H9 (cell line): ENCODE data around the gene PFDN4. TPM values are rescaled to one million over a fixed set of nuclear protein-coding genes. Genes with fewer than 3 reads are reported as not detected.

Experiments used
- DNase-seq: peaks from one replicate; pipeline ENCODE4 v3.0.0-alpha.2; 2017
- H2AFZ ChIP-seq: one replicate; pipeline ENCODE4 v1.6.1; 2013; ENCODE audit warnings: mild to moderate bottlenecking, low read length, control low read depth, moderate library complexity
- H2AK5ac ChIP-seq: 2 replicates; pipeline ENCODE4 v1.6.1; 2013; ENCODE audit warnings: low read length, control low read depth, mixed read lengths; ENCODE audit not compliant: insufficient read length
- H2BK120ac ChIP-seq: one replicate; pipeline ENCODE4 v1.6.1; 2013; ENCODE audit warnings: low read depth, mild to moderate bottlenecking, low read length, control low read depth, inconsistent platforms; ENCODE audit not compliant: poor library complexity, severe bottlenecking
- H2BK12ac ChIP-seq: 2 replicates; pipeline ENCODE4 v1.6.1; 2013; ENCODE audit warnings: low read length, control low read depth, mixed read lengths, low read depth; ENCODE audit not compliant: insufficient read length
- H2BK15ac ChIP-seq: 2 replicates; pipeline ENCODE4 v1.6.1; 2013; ENCODE audit warnings: low read depth, low read length, control low read depth
- H2BK20ac ChIP-seq: one replicate; pipeline ENCODE4 v1.6.1; 2013; ENCODE audit warnings: low read depth, mild to moderate bottlenecking, low read length, control low read depth, inconsistent platforms; ENCODE audit not compliant: poor library complexity, severe bottlenecking
- H2BK5ac ChIP-seq: 2 replicates; pipeline ENCODE4 v1.6.1; 2013; ENCODE audit warnings: low read length, control low read depth, mixed read lengths; ENCODE audit not compliant: insufficient read length
- H3K14ac ChIP-seq: 2 replicates; pipeline ENCODE4 v1.6.1; 2013; ENCODE audit warnings: low read length, control low read depth; ENCODE audit not compliant: insufficient read depth
- H3K18ac ChIP-seq: 2 replicates; pipeline ENCODE4 v1.6.1; 2013; ENCODE audit warnings: low read depth, mild to moderate bottlenecking, mixed read lengths, low read length, control low read depth; ENCODE audit not compliant: insufficient read length
- H3K23ac ChIP-seq: 2 replicates; pipeline ENCODE4 v1.6.1; 2013; ENCODE audit warnings: low read length, control low read depth, mixed read lengths, low read depth; ENCODE audit not compliant: insufficient read length
- H3K23me2 ChIP-seq: 2 replicates; pipeline ENCODE4 v1.6.1; 2013; ENCODE audit warnings: low read depth, mild to moderate bottlenecking, mixed read lengths, low read length, control low read depth; ENCODE audit not compliant: insufficient read length, poor library complexity, severe bottlenecking
- H3K27ac ChIP-seq: 2 replicates; pipeline ENCODE4 v1.5.1; 2013; ENCODE audit warnings: low read length, control low read depth, mixed read lengths, low read depth; ENCODE audit not compliant: insufficient read length
- H3K27me3 ChIP-seq: 2 replicates; pipeline ENCODE4 v1.6.1; 2013; ENCODE audit warnings: low read length, control low read depth, inconsistent platforms; ENCODE audit not compliant: insufficient read depth
- H3K4ac ChIP-seq: 2 replicates; pipeline ENCODE4 v1.6.1; 2013; ENCODE audit warnings: low read depth, mild to moderate bottlenecking, control low read depth, inconsistent platforms, low read length, moderate library complexity
- H3K4me1 ChIP-seq: 2 replicates; pipeline ENCODE4 v1.6.1; 2013; ENCODE audit warnings: low read length, control low read depth, inconsistent platforms; ENCODE audit not compliant: insufficient read depth
- H3K4me2 ChIP-seq: 2 replicates; pipeline ENCODE4 v1.6.1; 2013; ENCODE audit warnings: low read length, control low read depth, mixed read lengths; ENCODE audit not compliant: insufficient read length, insufficient read depth
- H3K56ac ChIP-seq: 2 replicates; pipeline ENCODE4 v1.6.1; 2013; ENCODE audit warnings: low read depth, mild to moderate bottlenecking, mixed read lengths, low read length, control low read depth; ENCODE audit not compliant: insufficient read length
- H3K79me1 ChIP-seq: 2 replicates; pipeline ENCODE4 v1.6.1; 2013; ENCODE audit warnings: low read depth, mild to moderate bottlenecking, moderate library complexity, low read length, control low read depth, inconsistent platforms; ENCODE audit not compliant: insufficient read depth, poor library complexity, severe bottlenecking
- H3K79me2 ChIP-seq: 2 replicates; pipeline ENCODE4 v1.6.1; 2013; ENCODE audit warnings: low read length, control low read depth, inconsistent platforms; ENCODE audit not compliant: insufficient read depth
- H3K9ac ChIP-seq: 2 replicates; pipeline ENCODE4 v1.6.1; 2013; ENCODE audit warnings: low read length, control low read depth, mixed read lengths; ENCODE audit not compliant: insufficient read length; ENCODE audit errors: extremely low read depth
- H3K9me3 ChIP-seq: one replicate; pipeline ENCODE4 v1.6.1; 2013; ENCODE audit warnings: low read depth, low read length, inconsistent platforms; ENCODE audit not compliant: control insufficient read depth
- H3T11ph ChIP-seq: one replicate; pipeline ENCODE4 v1.6.1; 2013; ENCODE audit warnings: mild to moderate bottlenecking, low read length, control low read depth, inconsistent platforms
- H4K20me1 ChIP-seq: one replicate; pipeline ENCODE4 v1.6.1; 2013; ENCODE audit not compliant: control insufficient read depth, insufficient read length, insufficient read depth
- H4K5ac ChIP-seq: 2 replicates; pipeline ENCODE4 v1.6.1; 2013; ENCODE audit warnings: low read depth, mild to moderate bottlenecking, mixed read lengths, low read length, control low read depth; ENCODE audit not compliant: insufficient read length
- H4K8ac ChIP-seq: replicated peaks from 2 replicates; pipeline ENCODE4 v1.6.1; 2013; ENCODE audit warnings: low read length, control low read depth, mixed read lengths, low read depth; ENCODE audit not compliant: insufficient read length
- H4K91ac ChIP-seq: 2 replicates; pipeline ENCODE4 v1.6.1; 2013; ENCODE audit warnings: low read depth, mild to moderate bottlenecking, moderate library complexity, mixed read lengths, low read length, control low read depth; ENCODE audit not compliant: insufficient read length
- H3K27ac Mint-ChIP-seq, 3 experiments: 2 replicates in 2 of 3; 3 replicates in 1 of 3; pipeline ENCODE4 v1.8.0; 2020 to 2021; ENCODE audit warnings: mixed read lengths in 3 of 3, mild to moderate bottlenecking in 1 of 3, moderate library complexity in 1 of 3
- H3K27me3 Mint-ChIP-seq: 2 replicates; pipeline ENCODE4 v1.8.0; 2021; ENCODE audit warnings: low read depth, mild to moderate bottlenecking, moderate library complexity, mixed read lengths
- H3K36me3 Mint-ChIP-seq, 3 experiments: 2 replicates in 2 of 3; 3 replicates in 1 of 3; pipeline ENCODE4 v1.8.0; 2020 to 2021; ENCODE audit warnings: low read depth in 3 of 3, mixed read lengths in 3 of 3; ENCODE audit not compliant: insufficient read depth in 1 of 3
- H3K4me1 Mint-ChIP-seq, 2 experiments: 2 replicates each; pipeline ENCODE4 v1.8.0; 2020; ENCODE audit warnings: mixed read lengths in 2 of 2
- H3K4me3 Mint-ChIP-seq, 2 experiments: 2 replicates in 1 of 2; 3 replicates in 1 of 2; pipeline ENCODE4 v1.8.0; 2020 to 2021; ENCODE audit warnings: mild to moderate bottlenecking in 2 of 2, mixed read lengths in 2 of 2, moderate library complexity in 1 of 2
- H3K9me3 Mint-ChIP-seq, 2 experiments: 2 replicates in 1 of 2; 3 replicates in 1 of 2; pipeline ENCODE4 v1.8.0; 2020; ENCODE audit warnings: mild to moderate bottlenecking in 2 of 2, mixed read lengths in 2 of 2, moderate library complexity in 1 of 2
- WGBS: extraction: QIAGEN DNeasy Blood & Tissue Kit; methylation state at CpG from one replicate; pipeline ENCODE4 v1.1.7; 2013; ENCODE audit warnings: missing lambda C conversion rate, low lambda C conversion rate, mixed read lengths; ENCODE audit not compliant: insufficient read length; ENCODE audit errors: extremely low coverage; 5-methylcytosine and 5-hydroxymethylcytosine counted together
- total RNA-seq: library from RNA; stranded (reverse); gene quantifications from 2 replicates; pipeline ENCODE4 v1.2.1, GENCODE V29; 2021
- TF ChIP-seq, protein P1 (sequence below): fragments of 200-600 bp; sonication (generic); conservative IDR thresholded peaks from 3 replicates; pipeline ENCODE4 v1.8.0; 2021; ENCODE audit warnings: antibody characterized with exemption, mild to moderate bottlenecking

The PFDN4 gene
- total RNA-seq, 1 experiment from 2014 or later = 73.6 TPM

DNA sequence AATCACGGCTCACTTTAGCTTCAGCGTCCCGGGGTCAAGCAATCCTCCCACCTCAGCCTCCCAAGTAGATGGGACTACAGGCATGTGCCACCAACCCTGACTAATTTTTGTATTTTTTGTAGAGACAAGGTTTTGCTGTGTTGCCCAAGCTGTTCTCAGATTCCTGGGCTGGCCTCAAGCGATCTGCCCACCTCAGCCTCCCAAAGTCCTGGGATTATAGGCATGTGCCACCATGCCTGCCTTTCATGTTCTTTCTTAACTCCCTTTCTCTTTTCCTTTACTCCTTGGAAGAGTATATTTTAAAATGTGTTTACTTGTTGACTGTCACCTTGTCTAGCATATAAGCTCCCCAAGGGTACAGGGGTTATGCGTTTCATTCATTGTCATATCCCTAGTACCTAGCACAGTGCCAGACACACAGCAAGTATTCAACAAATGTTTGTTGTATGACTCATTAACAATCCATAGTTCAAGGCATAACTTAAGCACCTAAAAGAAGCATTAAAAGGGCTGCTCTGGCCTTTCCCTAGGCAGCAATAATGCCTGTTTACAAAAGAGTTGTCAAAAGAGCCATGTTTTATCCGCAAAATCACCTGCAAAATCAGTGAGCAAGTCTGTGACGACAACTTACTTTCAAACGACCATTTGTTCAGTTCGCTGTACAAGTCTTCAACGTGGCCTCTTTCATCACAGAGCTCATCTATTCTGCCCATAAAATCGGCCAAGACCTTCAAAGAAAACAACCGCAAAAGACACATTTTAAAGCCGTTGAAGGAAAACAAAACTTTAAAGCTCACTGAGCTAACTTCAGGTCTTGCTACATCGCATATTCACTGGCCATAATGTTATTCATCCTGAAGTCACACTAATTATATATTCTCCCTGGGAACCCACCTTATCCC, 38.7 kb upstream of the PFDN4 start:
- H3K27me3 Mint-ChIP-seq = peaks cover 69% of the 10 kb centered on the region
- Histone ChIP-seq H3K4ac (no peak overlapping the region), H3K9ac (no peak overlapping the region), H4K91ac (no peak overlapping the region), H3K18ac (no peak overlapping the region), H2AFZ (no peak overlapping the region), H3K4me1 (no peaks in the 10 kb centered on the region), H3K23me2 (peaks cover 16% of the 10 kb centered on the region), H4K5ac (no peak overlapping the region), H3K9me3 (no peaks in the 10 kb centered on the region), H3K23ac (no peak overlapping the region), H2BK120ac (no peak overlapping the region), H2AK5ac (no peak overlapping the region), H3K79me2 (no peaks in the 10 kb centered on the region), H2BK15ac (no peak overlapping the region), H3K14ac (no peak overlapping the region), H3T11ph (no peak overlapping the region), H2BK20ac (no peak overlapping the region), H2BK5ac (no peak overlapping the region), H3K79me1 (no peaks in the 10 kb centered on the region), H3K4me2 (no peak overlapping the region), H4K8ac (no peak overlapping the region), H3K27me3 (peaks cover 28% of the 10 kb centered on the region), H2BK12ac (no peak overlapping the region), H4K20me1 (no peaks in the 10 kb centered on the region), H3K56ac (no peak overlapping the region), H3K27ac (no peak overlapping the region)
- H3K4me3 Mint-ChIP-seq = no peak overlapping the region
- H3K36me3 Mint-ChIP-seq = no peaks in the 10 kb centered on the region
- TF ChIP-seq, protein P1, sequence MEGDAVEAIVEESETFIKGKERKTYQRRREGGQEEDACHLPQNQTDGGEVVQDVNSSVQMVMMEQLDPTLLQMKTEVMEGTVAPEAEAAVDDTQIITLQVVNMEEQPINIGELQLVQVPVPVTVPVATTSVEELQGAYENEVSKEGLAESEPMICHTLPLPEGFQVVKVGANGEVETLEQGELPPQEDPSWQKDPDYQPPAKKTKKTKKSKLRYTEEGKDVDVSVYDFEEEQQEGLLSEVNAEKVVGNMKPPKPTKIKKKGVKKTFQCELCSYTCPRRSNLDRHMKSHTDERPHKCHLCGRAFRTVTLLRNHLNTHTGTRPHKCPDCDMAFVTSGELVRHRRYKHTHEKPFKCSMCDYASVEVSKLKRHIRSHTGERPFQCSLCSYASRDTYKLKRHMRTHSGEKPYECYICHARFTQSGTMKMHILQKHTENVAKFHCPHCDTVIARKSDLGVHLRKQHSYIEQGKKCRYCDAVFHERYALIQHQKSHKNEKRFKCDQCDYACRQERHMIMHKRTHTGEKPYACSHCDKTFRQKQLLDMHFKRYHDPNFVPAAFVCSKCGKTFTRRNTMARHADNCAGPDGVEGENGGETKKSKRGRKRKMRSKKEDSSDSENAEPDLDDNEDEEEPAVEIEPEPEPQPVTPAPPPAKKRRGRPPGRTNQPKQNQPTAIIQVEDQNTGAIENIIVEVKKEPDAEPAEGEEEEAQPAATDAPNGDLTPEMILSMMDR = no peak
- no CpG with 5 or more reads among the region's 14 CpGs for WGBS
- no peaks in the 10 kb centered on the region; a peak in 1 of 5 replicates for H3K9me3 Mint-ChIP-seq
- H3K27ac Mint-ChIP-seq = no peak overlapping the region
- H3K4me1 Mint-ChIP-seq = peaks cover 10 to 19% of the 10 kb centered on the region in 2 experiments; a peak in 3 of 4 replicates
- DNase-seq = no peak
